HG03460 (cell line): ENCODE results near the gene VASH2.
A peak's percentile ranks its signal among the peaks of the same experiment; 100 is the strongest.

Source experiments
- ATAC-seq: cut with Tn5 transposase; IDR thresholded peaks from one replicate; pipeline ENCODE4 v1.9.1; 2021; ENCODE audit not compliant: unreplicated experiment

Gene VASH2

DNA sequence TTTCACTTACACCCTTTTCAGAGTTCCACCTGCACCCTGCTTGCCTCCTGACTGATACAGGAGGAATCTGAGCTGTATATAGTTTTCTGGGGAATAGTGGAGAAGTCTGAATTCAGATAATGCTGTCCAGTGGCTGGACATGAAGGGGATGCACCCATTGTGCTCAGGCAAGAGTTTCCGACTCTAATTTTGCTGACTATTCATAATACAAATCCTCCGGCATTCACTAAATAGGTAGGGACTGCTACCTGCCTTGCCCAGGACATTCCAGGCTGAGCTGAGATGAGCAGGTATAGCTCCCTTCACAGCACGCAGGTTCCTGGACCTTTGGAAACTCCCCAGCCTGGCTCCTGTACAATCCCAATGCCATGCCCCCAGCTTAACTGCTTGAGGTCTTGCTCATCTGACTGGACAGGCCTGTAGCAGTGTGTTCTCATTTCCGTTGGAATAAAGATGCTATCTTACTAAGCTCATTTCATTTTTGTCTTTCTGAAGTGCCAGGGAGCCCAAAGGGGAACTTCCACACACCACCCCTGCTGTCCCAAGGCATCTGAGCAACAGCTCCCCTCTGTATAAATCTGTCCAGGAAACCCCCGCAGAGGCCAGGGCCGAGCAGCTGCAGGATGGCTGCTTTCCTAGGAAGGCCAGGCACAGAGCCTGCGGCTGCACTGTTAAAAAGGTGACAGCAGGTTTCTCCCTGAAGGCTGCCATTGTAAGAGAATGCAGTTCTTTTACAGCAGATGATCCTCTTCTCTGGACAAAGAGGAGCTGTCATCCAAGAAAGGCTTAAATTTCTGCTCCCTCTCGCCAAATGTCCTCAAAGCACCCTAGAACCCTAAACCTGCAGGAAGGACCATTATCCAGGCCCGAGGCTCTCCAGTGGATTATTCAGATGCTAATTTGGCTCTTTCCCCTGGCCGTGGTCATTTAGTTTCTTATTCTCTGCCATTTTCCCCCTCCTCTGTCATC, 21.7 kb upstream of the VASH2 start:
- peak; percentile 69 for ATAC-seq

DNA sequence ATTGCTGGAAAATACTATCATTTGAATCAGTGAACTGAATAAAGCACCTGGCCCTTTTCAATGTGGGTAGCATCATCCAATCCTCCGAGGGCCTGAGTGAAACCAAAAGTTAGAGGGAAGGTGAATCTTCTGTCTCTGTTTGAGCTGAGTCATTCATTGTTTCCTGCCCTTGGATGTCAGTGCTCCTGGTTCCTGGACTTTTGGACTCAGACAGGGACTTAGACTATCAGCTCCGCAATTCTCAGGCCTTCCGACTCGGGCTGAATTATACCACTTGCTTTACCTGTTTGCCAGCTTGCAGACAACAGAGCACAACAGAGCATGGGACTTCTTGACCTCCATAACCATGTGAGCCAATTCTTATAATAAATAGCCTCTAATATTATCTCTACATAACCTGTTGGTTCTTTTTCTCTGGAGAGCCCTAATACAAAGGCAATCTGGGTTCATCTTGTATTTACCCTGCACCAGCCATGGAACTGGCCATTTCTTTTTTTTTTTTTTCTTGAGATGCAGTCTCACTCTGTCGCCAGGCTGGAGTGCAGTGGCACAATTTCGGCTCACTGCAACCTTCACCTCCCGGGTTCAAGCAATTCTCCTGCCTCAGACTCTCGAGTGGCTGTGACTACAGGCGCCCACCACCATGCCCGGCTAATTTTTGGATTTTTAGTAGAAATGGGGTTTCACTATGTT, 19.2 kb upstream of the VASH2 start:
- peak; percentile 44 for ATAC-seq

DNA sequence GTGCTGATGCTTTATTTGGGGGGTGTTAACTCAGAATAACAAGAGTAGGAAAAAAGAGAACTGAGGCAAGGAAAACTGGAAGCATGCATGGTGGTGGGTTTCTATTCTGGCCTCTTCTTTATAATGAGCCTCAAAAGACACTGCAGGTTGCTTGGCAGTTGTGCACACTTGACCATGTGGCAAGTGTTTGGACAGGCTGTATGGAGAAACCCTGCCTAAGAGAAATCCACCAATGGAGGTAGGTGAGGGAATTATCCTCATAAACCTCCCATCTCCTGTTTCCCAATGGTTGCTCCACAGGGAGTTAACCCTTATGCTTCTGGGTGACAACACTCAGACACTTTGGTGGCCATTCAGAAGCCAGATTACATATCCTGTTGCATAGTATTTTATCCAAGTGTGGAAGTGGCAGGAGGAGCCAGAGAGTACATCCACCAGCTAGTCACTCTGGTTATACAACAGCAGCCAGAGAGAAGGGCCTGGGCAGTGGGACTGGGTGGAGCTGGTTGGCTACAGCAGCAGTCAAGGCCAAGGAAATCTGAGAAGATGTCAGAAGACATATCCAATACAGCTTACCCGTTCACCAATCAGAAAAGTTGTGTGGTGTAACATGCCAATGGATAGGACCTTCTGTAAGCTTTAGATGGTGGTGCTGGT, 16.4 kb upstream of the VASH2 start:
- no peak for ATAC-seq

DNA sequence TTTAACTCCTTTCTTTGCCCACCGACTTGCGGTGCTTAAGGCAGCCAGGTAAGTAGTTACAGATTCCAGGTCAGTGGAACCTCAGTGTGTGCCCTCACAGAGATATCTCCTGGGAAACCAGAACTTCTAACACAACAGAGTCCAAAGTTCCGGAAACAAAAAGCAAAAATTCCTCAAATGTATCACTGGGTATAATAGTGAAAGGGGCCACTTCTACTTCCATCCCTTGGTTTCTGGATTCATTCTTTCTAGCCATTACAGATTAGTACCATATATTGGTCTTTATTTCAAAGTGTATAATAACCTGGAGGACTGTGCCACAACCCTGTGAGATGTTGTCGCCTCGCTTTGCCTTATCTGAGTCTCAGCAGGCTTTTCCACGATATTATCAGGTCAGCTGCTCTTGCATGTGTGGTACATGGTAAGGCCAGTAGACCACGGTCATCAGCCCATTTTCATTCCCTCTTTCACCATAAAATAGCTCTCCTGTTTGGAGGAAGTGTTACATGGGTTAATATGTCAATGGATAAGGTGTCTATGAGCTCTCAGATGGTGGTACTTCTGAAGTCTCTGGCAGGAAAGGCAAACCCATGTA, 14.9 kb upstream of the VASH2 start:
- no peak for ATAC-seq

DNA sequence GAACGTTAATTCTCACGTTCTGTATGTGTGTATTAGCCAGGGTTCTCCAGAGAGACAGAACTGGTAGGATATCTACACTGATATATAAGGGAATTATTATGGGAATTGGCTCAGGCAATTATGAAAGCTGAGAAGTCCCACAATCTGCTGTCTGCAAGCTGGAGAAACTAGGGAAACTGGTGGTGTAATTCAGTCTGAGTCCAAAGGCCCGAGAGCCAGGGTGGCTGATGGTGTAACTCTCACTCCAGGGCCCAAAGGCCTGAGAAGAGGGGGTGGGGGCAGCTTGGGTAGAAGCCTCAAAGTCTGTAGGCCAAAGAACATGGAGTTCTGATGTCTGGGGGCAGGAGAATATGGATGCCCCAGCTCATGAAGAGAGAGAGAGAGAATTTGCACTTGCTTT, 13.3 kb upstream of the VASH2 start:
- ATAC-seq, result no peak

DNA sequence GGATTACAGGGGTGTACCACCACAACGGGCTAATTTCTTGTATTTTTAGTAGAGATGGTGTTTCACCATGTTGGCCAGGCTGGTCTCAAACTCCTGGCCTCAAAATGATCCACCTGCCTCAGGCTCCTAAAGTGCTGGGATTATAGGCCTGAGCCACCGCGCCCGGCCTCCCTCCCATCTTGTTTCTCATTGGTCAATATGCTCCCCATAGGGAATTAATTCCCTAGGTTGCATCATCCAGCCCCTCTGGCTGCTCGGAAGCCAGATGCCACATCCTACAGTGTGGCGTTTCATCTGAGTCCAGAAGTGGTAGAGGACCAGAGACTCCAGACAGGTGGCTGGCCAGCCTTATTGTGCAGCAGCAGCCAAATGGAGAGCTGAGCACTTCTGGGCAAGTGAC, 11.5 kb upstream of the VASH2 start:
- no peak for ATAC-seq

DNA sequence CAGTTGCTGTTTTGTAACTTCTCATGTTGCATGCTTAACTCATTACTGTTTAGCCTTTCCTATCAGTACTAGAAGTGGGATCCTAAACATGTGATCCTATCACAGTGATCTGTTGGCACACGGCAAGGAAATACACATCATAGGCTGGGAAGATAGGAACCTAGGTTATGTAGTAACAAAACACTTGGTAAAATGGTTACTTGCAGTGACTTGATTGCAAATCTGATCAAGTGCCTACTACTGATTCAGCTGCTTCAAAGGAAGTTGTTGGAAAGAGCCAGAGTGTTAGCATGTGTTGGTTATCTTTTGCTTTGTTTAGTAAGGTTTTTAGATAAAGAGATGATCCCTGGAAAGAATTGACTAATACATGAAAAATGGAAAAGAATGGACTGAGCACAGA, 8.9 kb upstream of the VASH2 start:
- no peak for ATAC-seq

DNA sequence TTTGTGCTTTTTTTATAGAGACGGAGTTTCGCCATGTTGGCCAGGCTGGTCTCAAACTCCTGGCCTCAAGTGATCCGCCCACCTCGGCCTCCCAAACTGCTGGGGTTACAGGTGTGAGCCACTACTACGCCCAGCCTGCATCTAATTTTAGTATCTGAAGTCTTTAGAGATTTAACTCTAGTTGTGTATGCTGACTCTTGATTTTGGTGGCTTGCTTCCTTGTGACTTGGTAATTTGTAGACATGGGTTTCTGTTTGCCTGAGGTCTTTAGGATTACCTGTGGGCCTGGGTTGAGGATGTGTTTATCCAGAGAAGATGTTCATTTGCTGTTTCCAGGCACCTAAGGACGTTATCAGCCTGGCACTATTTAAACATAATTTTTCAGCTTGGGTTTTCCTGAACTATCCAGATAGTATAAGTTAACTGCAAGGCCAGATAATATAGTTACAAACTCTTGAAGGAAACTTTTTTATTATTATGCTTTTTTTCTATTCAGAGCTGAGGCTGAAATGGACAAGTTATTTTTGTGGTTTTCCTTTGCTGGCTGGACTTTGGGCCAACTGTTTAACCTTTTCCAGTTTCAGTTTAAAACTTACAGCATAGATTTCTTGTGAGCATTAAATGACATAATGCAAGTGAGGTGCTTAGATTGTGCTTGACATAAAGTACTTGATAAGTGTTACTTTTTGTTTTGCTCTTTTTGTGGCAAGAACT, 7.5 kb upstream of the VASH2 start:
- no peak for ATAC-seq

DNA sequence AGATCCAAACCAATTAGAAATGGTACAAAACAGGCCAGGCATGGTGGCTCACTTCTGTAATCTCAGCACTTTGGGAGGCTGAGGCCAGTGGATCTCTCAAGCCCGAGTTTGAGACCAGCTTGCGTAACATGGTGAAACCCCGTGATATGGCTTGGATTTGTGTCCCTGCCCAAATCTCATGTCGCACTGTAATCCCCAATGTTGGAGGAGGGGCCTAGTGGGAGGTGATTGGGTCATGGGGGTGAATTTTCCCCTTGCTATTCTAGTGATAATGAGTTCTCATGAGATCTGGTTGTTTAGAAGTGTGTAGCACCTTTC, 7.0 kb upstream of the VASH2 start:
- ATAC-seq, result no peak

DNA sequence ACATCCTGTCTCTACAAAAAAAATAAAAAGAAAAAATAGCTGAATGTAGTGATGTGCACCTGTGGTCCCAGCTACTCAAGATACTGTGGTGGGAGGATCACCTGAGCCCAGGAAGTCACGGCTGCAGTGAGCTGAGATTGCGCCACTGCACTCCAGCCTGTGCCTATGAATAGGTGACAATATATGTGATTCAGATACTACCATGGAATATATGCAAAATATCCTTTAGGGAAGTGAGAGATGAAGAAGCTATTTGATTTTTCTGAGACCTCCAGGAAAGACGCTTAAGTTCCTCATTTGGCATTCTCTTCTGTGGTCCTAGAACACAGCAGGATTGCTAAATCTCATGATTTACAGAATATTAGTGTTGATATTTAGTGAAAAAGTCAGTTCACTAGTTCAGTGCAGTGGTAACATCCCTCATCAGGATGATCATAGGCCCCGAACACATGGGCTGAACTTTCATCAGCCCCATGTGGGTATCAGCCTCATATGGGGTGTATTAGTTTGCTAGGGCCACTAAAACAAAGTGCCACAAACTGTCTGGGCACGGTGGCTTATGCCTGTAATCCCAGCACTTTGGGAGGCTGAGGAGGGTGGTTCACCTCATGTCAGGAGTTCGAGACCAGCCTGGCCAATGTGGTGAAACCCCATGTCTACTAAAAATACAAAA, 6.0 kb upstream of the VASH2 start:
- no peak for ATAC-seq

DNA sequence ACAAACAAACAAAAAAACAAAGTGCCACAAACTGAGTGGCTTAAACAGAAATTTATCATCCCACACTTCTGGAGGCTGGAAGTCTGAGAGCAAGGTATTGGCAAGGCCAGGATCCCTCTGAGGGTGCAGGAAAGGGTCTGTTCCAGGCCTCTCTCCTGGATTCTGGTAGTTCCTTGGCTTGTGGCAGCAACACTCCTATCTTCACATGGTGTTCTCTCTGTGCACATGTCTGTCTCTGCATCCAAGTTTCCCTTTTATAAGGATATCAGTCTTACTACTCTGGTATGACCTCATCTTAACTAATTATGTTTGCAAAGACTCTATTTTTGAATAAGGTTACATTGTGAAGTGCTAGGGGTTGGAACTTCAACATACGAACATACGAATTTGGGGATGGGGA, 5.3 kb upstream of the VASH2 start:
- ATAC-seq, result no peak

DNA sequence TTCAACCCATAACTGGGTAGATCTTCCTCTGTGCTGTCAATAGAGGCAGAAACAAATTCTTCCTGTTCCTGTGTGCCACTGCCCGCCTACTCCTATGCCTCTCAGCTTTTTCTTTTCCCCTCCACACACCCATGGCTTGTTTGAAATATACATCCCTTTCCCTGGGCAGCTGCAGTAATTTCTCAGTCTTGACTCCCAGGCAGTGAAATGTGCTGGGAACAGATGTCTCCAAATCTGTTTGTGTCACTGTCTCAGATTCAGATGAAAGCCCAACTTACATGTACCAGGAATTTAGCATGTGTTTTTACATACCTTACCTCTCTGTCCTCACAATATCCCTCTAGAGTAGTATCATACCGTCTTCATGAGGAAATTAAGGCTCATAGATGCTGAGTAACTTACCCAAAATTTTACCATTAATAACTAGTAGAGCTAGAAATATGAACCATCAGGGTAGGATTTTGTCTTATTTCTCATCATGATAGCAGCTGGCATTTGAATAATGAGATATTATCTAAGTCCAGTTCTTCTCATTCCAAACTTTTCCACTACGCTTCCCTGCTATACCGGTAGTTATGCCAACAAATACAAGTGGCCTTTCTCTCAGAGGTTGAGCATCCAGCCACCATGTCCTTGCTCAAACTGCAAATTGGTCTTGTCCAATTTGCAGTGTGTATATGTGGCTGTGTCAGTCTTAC, 4.7 kb upstream of the VASH2 start:
- no peak for ATAC-seq

DNA sequence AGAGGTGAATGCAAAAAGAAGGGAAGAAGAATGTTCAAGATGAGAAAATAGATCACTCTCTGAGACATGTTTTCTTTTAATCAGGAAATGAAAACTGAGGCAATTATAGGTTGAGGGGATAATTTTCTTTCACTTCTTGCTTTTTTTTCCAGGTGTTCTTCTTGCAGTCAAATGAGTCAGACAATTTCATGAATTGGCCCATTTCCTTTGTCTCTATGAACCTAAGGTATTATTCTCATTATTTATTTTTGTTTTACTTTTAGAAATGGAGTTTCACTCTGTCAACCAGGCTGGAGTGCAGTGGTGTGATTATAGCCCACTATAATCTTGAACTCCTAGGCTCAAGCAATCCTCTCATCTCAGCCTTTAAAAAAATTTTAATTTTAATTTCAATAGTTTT, 3.5 kb upstream of the VASH2 start:
- no peak for ATAC-seq

DNA sequence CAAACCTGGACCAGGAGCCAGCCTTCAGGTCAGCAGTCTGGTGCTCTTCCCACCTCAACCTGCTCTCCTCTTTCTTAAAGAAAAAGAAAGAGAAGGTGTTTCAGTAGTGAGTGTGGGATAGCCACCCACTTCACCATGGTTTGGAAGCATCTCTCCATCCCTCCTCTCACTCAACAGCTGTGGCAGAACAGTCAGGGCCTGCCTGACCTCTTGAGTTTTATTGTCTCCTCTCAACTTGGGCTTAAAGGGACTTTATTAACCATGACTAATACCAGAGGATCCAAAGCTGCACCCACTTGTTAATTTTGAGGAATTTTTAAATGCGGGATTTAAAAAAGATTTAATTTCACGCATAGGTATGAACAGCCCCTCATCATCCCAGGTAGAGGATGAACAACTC, 570 bp upstream of the VASH2 start:
- ATAC-seq, result no peak

DNA sequence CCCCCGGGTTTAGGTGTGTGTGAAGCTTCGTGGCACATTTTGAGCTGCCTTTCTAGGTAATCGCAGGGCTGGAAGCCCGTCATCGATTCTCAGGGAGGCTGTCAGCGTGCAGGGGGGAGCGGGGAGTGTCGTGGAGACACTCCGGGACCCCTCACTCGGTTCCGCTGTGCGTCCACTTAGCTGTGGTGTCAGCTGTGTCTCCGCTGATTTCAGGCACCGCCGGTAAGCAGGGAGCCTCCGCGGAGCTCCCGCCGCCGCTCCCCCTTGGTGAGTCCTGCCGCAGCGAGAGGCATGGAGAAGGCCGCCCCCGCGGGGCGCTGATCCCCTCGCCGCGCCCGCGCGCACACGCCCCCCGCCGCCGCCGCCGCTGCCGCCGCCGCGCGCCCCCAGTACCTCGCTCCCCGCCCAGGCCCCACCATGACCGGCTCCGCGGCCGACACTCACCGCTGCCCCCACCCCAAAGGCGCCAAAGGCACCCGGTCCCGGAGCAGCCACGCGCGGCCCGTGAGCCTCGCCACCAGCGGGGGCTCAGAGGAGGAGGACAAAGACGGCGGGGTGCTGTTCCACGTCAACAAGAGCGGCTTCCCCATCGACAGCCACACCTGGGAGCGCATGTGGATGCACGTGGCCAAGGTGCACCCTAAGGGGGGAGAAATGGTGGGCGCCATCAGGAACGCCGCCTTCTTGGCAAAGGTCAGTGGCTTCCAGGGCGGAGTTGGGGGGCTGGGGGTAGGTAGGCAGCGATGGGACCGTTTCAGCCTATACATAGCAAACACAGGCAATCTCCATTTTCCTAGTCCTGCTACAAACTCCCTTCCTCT, 995 bp downstream of the VASH2 start:
- no peak for ATAC-seq

DNA sequence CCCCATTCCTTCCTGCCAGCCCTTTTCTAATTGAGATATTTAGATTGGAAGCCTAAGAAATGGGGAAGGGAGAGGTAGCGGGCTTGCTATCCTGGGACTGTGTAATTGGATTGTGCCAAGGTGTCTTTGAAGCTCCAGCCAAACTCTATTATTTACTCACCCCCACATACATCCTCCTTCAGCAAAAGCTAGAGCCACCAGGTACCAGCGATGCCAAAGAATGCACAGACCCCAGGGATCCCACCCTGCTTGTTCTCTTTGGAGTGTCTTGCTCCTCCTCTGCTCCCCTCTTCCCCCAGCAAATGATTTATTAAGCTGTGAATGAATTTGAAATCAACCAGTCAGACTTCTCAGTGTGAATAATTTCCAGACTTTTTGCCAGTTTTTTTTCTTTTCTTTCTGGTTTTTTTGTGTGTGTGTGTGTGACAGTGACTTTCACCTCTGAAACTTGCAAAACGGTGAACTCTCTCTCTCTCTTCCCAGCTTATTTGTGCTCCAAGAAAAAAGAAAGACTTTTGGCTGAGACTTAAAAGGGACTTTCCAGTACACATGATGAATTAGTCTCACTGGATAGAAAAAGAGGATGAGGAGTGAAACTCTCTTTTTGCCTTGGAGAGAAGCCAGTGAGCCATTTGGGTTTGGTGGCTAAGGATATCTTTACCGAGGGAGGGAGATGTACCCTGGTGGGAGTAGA, 1.8 kb downstream of the VASH2 start:
- no peak for ATAC-seq

DNA sequence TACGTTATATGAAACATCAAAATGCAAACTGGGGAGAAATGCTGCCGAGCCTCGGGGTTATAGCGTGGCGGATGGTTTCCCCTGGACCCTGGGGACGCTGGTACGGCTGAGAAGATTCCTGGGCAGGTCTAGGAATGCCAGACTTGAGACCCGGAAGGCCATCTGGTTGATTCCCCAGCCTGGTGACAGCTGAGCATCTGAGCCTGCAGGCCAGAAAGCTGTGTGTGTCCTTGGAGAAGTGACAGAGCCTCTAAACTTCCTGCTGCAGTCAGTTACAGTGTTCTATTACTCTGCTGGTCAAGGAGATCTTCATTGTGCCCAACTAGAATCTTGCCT, 2.3 kb downstream of the VASH2 start:
- no peak for ATAC-seq

DNA sequence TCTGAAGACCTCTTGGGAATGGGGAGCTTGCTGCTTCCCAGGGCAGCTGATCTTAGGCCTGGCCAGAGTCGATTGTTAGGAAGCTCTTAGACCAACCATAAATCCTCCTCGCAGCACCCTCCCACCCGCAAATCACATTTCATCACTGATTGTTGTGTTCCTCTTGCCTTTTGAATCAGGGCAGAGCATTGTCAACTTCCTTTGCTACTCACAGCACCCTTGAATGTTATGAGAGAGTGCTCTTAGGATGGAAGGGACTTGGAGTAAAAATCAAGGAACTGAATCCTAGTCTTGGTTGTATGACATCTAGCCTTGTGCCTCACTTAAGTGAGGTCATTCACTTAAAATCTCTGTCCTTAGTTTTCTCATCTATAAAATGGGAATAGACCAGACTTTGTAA, 3.0 kb downstream of the VASH2 start:
- ATAC-seq, result no peak

DNA sequence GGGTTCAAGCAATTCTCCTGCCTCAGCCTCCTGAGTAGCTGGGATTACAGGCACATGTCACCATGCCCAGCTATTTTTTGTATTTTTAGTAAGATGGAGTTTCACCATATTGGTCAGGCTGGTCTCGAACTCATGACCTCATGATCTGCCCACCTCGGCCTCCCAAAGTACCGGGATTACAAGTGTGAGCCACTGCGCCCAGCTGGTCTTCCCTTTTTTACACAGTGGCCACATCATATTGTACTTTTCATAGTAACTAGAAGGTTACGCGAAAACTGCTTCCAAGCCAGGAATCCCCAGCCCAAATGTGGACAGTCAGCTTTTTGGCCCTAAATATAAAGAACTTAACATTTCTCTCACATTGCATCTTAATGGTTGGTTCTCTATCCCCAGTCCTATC, 4.2 kb downstream of the VASH2 start:
- ATAC-seq, result no peak
